ELR (cell line): ENCODE measurements around the gene GOLT1B.
"Not testable (repeated sequence)": the region's sequence is repeated elsewhere in the genome, so short reads cannot be mapped to it uniquely, and the experiment has no call there.

Experiments
- DNase-seq: peaks from one replicate; pipeline ENCODE4 v3.0.0-alpha.2; 2015; ENCODE audit warnings: low read depth

Gene GOLT1B

GRCh38 chr12:21501258-21502163 is at the start of gene GOLT1B, which contains the start of gene RECQL:
TSS of gene GOLT1B (plus strand) at chr12:21501789. CDS start at chr12:21501924, 135 bp downstream.
TSS of gene RECQL (minus strand) at chr12:21501635. CDS start at chr12:21499570, 2,065 bp downstream.
- DNase-seq, result peak; percentile 99

GRCh38 chr12:21453312-21453852 is 48.2 kb upstream of the GOLT1B start:
- DNase-seq, result no peak

- no peak for DNase-seq
Measured at GRCh38 chr12:21456291-21456780, 45.3 kb upstream of the GOLT1B start.

- no peak for DNase-seq
Measured at GRCh38 chr12:21459474-21459873, 42.1 kb upstream of the GOLT1B start.

GRCh38 chr12:21467334-21467733 is 34.3 kb upstream of the GOLT1B start:
- not testable (repeated sequence) for DNase-seq

GRCh38 chr12:21471294-21471693 is 30.3 kb upstream of the GOLT1B start:
- no peak for DNase-seq

- no peak for DNase-seq
Measured at GRCh38 chr12:21472197-21472823, 29.3 kb upstream of the GOLT1B start.

GRCh38 chr12:21475552-21475951 is 26.0 kb upstream of the GOLT1B start:
- no peak for DNase-seq

GRCh38 chr12:21476949-21477348 is 24.6 kb upstream of the GOLT1B start:
- peak; percentile 82 for DNase-seq

GRCh38 chr12:21478756-21479455 is 22.7 kb upstream of the GOLT1B start:
- peak; percentile 32 for DNase-seq

- DNase-seq, result no peak
Measured at GRCh38 chr12:21483531-21483930, 18.1 kb upstream of the GOLT1B start.

GRCh38 chr12:21485998-21486397 is 15.6 kb upstream of the GOLT1B start:
- DNase-seq, result no peak

GRCh38 chr12:21499765-21500164 is 1.8 kb upstream of the GOLT1B start:
- no peak for DNase-seq

- DNase-seq, result no peak
Measured at GRCh38 chr12:21500786-21501257, 767 bp upstream of the GOLT1B start.

GRCh38 chr12:21502164-21502496 is 541 bp downstream of the GOLT1B start:
- DNase-seq, result peak; percentile 54

GRCh38 chr12:21502872-21503271 is 1.3 kb downstream of the GOLT1B start:
- peak; percentile 6 for DNase-seq

- no peak for DNase-seq
Measured at GRCh38 chr12:21505888-21506287, 4.3 kb downstream of the GOLT1B start.

- no peak for DNase-seq
Measured at GRCh38 chr12:21507849-21508248, 6.3 kb downstream of the GOLT1B start.

- DNase-seq, result no peak
Measured at GRCh38 chr12:21509768-21510167, 8.2 kb downstream of the GOLT1B start.

- DNase-seq, result no peak
Measured at GRCh38 chr12:21516281-21516680, 14.7 kb downstream of the GOLT1B start.

- no peak for DNase-seq
Measured at GRCh38 chr12:21518451-21518850, 16.9 kb downstream of the GOLT1B start.

GRCh38 chr12:21521541-21521940 is 20.0 kb downstream of the GOLT1B start:
- no peak for DNase-seq
